ENCODE data around the gene COL17A1. TPM values are rescaled to one million over a fixed set of nuclear protein-coding genes. Genes with fewer than 3 reads are reported as not detected.

Gene COL17A1
- total RNA-seq, 1 donor from 2014 or later: 3.6 TPM

- TF ChIP-seq CTCF (IDR thresholded peaks at IDR 0.05; ENCODE audit: unreplicated experiment): no peak
- H3K27ac Mint-ChIP-seq: no peak overlapping the region
- H3K4me3 Mint-ChIP-seq: no peak overlapping the region
- H3K27me3 Mint-ChIP-seq (ENCODE audit: low read depth): peaks cover 3% of the 10 kb centered on the region
- H3K36me3 Mint-ChIP-seq: no peaks in the 10 kb centered on the region
- no peaks in the 10 kb centered on the region for H3K9me3 Mint-ChIP-seq
- H3K4me1 Mint-ChIP-seq: no peaks in the 10 kb centered on the region
- DNase-seq (ENCODE audit: low spot score in 2 of 2, unreplicated experiment in 2 of 2): no peak
Observed at GRCh38 chr10:104045151-104046089, 40.3 kb downstream of the COL17A1 start.

- H3K27ac Mint-ChIP-seq: no peak overlapping the region
- no peak for DNase-seq (ENCODE audit: low spot score in 2 of 2, unreplicated experiment in 2 of 2)
- no peaks in the 10 kb centered on the region for H3K36me3 Mint-ChIP-seq
- no peaks in the 10 kb centered on the region for H3K9me3 Mint-ChIP-seq
- H3K4me1 Mint-ChIP-seq: no peaks in the 10 kb centered on the region
- peaks cover 3% of the 10 kb centered on the region for H3K27me3 Mint-ChIP-seq (ENCODE audit: low read depth)
- no peak for TF ChIP-seq CTCF (IDR thresholded peaks at IDR 0.05; ENCODE audit: unreplicated experiment)
- H3K4me3 Mint-ChIP-seq: no peak overlapping the region
Observed at GRCh38 chr10:104043854-104044253, 41.8 kb downstream of the COL17A1 start.

GRCh38 chr10:104043185-104043830 is 42.4 kb downstream of the COL17A1 start:
- H3K27ac Mint-ChIP-seq: no peak overlapping the region
- no peak for TF ChIP-seq CTCF (IDR thresholded peaks at IDR 0.05; ENCODE audit: unreplicated experiment)
- no peaks in the 10 kb centered on the region for H3K4me1 Mint-ChIP-seq
- H3K27me3 Mint-ChIP-seq (ENCODE audit: low read depth): peaks cover 3% of the 10 kb centered on the region
- DNase-seq (ENCODE audit: low spot score in 2 of 2, unreplicated experiment in 2 of 2): no peak
- no peaks in the 10 kb centered on the region for H3K9me3 Mint-ChIP-seq
- no peaks in the 10 kb centered on the region for H3K36me3 Mint-ChIP-seq
- H3K4me3 Mint-ChIP-seq: no peak overlapping the region

- peak in 1 of 2 experiments; percentile 16 for DNase-seq (ENCODE audit: low spot score in 2 of 2, unreplicated experiment in 2 of 2)
- no peaks in the 10 kb centered on the region for H3K36me3 Mint-ChIP-seq
- H3K9me3 Mint-ChIP-seq: no peaks in the 10 kb centered on the region
Observed at GRCh38 chr10:104041891-104042535, 43.7 kb downstream of the COL17A1 start.

More at GRCh38 chr10:104041891-104042535, 43.7 kb downstream of the COL17A1 start:
- H3K27ac Mint-ChIP-seq: no peak overlapping the region
- H3K4me1 Mint-ChIP-seq: no peaks in the 10 kb centered on the region
- H3K27me3 Mint-ChIP-seq (ENCODE audit: low read depth): peaks cover 3% of the 10 kb centered on the region
- no peak overlapping the region for H3K4me3 Mint-ChIP-seq
- no peak for TF ChIP-seq CTCF (IDR thresholded peaks at IDR 0.05; ENCODE audit: unreplicated experiment)
